GM21825 (cell line): ENCODE results near the gene EHD1.
"Not testable (repeated sequence)": the region's sequence is repeated elsewhere in the genome, so short reads cannot be mapped to it uniquely, and the experiment has no call there.

Experiments
- ATAC-seq: cut with Tn5 transposase; IDR thresholded peaks from one replicate; pipeline ENCODE4 v1.9.1; 2021; ENCODE audit warnings: mild to moderate bottlenecking, moderate library complexity; ENCODE audit not compliant: unreplicated experiment

Gene EHD1

GRCh38 chr11:64832467-64833197, 45.8 kb downstream of the EHD1 start:
- no peak for ATAC-seq

DNA sequence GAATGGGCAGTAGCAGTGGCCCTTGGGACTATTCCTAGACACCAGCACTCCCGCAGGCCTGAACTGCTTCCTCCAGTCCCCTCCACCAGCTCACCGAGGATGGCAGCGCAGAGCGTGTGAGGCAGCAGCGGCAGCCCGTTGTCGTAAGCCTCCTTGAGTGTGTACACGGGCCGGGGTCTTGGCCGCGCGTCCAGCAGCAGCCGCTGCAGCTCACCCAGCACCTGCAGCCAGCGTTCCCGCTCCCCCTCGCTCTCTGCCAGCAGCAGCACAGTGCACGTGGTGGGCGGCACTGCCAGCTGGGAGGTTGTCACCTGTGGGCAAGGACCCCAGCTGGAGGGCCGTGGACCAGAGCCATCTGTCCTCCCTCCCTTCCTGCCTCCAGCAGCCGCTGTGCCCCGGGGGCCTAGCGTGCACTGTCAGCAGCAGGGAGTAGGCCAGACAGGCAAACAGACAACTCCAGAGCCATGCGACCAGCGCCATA, 47.0 kb downstream of the EHD1 start:
- ATAC-seq = no peak

DNA sequence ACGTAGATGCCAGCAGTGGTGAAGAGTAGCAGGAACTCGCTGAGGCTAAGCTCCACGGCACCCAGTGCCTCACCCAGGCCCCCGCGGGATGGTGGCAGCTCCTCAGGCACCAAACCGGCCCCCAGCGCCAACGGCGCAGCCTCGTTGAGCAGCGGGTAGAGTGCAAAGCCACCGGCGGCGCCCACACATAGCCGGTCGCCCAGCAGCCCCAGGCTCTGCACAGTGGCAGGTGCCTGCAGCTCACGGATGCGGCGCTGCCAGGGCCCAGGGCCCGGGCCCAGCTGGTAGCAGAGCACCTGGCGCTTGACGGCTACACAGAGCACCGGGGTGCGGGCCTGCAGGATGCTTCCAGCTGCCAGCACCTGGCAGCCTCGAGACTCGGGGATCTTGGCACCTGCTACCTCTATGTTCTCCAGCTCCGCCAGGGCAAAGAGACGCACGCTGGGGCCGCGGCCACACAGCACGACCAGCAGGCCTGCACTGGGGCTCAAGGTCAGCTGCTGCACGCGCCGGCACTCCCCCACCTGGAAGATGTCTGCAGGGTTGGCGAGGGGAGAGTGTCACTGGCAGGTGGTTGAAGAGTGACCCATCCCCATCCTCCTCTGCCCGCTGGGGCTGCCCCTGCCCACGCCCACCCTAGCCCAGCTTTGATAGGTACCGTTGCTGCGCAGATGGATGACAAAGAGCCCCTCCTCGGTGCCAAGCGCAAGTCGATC, 48.7 kb downstream of the EHD1 start:
- no peak for ATAC-seq

DNA sequence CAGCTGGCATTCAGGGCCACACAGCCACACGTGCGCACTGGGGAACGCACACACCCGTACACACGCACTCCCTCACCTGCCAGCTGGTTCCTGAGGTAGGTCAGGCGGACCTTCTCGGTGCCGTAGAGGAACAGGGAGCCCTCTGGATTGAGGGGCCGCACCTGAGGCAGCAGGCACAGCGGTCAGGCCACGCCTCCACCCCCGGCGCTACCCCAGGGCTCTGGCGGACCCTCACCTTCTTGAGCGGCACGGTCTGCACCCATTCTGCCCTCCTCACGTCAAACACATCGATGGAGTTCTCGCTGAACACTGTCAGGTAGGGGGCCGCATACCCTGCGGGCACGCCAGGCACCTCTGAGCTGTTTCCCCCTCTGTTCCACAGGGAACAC, 51.0 kb downstream of the EHD1 start:
- no peak for ATAC-seq

DNA sequence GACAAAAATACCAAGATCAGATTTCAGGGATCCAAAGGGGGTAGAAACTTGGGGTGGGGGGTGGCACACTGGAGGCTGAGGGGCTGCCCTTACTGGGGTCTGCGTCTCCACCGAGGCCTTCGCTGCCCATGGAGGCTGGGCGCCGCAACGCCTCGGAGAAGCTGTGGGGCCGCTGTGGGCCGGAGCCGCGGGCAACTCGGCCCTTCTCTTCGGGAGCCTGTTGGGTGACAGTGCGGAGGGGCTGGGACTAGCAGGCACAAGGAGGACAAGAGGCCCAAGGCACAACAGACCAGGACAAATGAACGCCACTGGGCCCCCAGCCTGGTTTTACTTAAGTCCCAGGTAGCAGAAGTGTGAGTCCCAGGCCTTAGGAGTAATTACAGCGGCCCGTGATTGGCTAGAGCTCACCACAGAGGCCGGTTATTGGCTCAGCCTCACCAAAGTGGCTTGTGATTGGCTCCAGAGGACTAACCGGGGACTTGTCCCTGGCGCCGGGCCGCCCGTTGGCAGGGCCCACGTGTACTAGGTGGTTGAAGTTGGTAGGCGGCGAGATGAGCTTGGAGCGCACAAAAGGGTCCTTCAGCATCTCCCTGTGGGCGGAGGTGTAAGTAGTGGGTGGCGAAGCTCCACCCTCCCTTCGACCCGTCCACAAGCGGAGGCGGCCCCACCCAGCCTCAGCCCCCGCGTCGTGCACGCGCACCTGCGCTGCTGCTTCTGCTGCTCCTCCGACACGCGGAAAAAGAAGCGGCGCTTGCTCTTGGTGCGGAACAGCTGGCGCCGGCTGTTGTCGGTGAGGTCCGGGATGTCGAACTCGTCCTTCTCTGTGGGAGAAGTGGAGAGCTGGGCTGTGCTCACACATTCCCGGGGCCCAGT, 51.6 kb downstream of the EHD1 start:
- no peak for ATAC-seq

DNA sequence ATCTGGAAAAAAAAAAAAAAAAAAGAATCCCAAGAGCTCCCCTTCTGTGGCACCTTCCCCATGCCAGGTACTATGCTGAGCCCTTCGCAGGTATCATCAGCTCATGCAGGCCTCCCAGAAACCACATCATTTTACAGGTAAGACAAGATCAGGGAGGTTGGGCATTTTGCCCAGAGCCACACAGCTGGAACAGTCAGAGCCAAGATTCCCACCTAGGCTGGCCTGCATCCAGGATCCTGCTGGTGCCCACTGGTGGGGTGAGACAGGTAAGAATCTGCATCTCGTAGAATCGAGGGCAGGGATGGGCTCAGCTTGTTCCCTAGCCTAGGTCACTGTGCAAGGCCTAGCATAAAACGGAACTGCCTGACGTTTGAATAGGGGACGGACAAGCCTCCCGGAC, 52.4 kb downstream of the EHD1 start:
- ATAC-seq = no peak

- no peak for ATAC-seq
These were observed 54.8 kb downstream of the EHD1 start for GRCh38 chr11:64823568-64824119.

DNA sequence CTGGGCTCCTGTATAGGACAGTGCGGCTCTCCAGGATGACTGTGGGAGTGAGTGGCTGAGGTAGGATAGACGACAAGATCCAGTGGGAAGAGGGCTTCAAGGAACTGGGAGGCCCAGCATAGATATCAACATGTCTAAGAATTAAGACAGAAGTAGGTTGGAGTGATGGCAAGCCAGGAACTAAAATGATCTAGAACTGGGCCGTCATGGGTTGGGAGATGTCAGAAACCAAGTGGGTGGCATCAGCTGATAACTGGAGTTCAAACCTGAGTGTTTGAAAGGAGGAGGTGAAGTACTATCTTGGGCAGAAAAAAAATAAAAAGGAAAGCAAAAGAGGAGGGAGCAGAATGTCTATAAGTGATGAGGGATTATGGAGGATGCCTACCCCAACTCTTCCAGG, 60.9 kb downstream of the EHD1 start:
- no peak for ATAC-seq

DNA sequence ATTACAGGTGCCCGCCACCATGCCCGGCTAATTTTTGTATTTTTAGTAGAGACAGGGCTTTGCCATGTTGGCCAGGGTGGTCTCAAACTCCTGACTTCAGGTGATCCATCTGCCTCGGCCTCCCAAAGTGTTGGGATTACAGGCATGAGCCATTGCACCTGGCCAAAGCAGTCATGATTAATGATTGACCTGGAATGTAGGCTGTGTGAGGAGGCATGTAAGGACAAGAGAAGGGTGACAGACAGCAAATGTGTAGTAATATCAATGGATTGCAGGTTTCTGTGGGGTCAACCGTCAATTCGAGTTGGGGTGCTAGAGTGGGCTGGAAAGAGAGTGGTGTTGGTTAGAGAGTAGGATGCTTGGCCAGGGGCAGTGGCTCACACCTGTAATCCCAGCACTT, 63.0 kb downstream of the EHD1 start:
- ATAC-seq = not testable (repeated sequence)

GRCh38 chr11:64814712-64815187, 63.7 kb downstream of the EHD1 start:
- peak; percentile 56 for ATAC-seq

DNA sequence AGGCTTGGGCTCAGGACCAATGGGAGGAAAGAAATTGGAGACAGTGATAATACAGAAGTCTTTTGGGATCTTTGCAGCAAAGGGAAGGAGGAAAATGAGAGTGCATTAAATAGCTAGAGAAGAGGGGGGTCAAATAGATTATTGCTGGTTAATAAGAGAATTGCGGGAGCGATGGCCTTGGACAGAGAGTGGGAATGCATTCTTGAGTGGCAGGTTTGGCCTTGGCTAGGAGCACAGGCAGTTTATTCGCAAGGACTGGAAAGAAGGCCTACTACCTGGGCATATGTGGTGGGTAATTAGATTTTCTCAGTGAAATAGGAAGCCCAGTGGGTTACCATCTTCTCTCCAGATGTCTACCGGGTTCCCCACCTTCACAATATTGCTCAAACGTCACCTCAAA, 64.6 kb downstream of the EHD1 start:
- no peak for ATAC-seq

DNA sequence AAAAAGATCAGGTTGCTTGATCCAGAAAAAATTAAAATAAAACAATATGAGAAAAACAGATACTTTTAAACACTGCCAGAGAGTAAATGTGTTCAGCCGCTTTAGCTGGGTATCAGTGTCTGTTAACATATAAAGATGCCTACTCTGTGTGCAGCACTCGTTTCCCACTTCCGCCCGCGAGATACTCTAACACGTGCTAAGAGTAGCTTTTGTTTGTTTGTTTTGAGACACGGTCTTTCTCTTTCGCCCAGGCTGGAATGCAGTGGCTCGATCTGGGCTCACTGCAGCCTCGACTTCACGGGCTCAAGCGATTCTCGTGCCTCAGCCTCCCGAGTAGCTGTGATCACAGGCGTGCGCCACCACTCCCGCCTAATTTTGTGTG, 67.5 kb downstream of the EHD1 start:
- ATAC-seq = no peak

DNA sequence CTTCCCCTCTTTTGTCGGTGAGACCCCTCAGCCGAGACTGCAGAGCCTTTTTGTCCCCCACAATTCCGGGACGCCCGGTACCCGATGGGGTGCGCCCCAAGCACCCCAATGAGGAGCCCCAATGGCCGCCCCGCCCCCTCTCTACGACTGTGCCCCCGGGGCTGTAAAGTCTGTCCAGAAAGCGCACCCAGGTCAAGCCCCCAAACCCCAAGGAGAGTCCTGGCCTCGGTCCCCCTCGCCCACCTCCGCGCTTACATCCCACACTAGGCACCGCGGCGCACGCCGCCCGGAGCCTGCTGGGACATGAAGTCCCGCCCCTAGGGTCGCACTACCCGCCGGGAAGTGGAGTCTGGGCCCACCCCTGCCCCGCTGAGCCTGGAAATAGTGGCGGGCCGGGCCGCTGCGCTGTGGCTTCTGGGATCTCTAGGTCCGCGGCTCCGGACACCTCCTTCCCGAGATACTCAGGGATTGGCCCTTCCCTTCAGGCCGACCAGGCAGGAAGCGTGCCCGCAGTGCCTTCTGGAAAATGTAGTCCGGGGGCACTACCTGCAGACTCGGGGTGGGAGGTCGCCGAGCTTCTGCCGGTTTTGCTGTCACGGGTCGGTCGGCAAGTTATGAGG, 68.0 kb downstream of the EHD1 start, which contains the start of gene MEN1:
Gene MEN1, minus strand, starts transcription at position 281 of the 620 bp plus-strand sequence. CDS start 442 bp downstream, outside the sequence.
- peak; percentile 47 for ATAC-seq

DNA sequence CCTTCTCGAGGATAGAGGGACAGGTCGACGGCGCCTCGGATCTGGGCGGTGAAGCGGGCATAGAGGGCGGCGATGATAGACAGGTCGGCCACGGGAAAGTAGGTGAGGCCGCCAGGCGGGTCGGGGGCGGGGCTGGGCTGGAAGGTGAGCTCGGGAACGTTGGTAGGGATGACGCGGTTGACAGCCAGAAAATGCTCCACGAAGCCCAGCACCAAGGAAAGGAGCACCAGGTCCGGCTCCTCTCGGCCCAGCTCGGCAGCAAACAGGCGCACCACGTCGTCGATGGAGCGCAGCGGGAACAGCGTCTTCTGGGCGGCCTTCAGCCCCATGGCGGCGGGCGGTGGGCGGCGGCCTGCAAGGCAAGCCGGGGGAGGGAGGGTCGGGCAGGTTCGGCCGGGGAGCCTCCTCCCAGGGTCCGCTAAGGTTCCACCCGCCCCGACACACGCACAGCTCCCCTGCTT, 68.6 kb downstream of the EHD1 start:
- no peak for ATAC-seq

DNA sequence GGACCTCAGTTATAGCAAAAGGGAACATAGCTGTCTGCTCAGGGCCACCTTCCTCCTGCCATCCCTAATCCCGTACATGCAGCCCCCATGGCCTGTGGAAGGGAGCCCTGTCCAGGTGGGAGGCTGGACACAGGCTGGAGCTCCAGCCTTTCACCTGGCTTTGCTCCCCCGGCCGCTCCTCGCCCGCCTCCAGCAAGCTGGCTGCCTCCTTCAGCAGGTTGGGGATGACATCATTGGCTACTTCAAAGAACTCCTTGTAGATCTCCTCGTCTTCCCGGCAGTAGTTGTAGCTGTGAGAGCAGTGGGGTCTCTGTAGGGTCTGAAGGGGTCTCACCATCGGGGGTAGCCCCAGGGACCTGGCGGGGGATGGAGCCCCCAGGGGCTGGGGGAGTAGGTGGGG, 72.9 kb downstream of the EHD1 start:
- ATAC-seq = no peak

- no peak for ATAC-seq
These were observed 73.8 kb downstream of the EHD1 start for GRCh38 chr11:64804346-64805210.

DNA sequence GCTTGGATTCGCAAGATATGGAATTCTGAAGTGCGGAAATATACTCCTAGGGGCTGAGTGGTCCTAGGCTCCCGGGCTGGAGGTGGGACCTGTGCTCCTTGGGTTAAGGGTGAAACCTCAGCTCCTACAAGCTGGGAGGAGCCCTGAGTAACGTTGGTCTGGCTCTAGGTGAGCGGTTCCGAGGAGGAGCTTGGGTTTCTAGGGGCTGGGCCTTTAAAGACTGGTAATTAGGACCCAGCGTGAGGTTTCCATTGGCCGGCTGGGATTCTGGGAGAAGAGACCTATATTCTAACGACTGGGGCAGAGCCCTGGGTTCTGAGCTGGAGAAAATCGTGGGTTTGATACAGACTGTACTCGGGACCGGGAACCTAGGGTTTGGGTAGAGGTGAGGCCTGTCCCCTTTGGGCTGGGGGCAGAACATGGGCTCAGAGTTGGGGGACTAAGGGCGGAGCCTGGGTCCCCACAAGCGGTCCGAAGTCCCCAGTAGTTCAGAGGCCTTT, 74.5 kb downstream of the EHD1 start:
- no peak for ATAC-seq

DNA sequence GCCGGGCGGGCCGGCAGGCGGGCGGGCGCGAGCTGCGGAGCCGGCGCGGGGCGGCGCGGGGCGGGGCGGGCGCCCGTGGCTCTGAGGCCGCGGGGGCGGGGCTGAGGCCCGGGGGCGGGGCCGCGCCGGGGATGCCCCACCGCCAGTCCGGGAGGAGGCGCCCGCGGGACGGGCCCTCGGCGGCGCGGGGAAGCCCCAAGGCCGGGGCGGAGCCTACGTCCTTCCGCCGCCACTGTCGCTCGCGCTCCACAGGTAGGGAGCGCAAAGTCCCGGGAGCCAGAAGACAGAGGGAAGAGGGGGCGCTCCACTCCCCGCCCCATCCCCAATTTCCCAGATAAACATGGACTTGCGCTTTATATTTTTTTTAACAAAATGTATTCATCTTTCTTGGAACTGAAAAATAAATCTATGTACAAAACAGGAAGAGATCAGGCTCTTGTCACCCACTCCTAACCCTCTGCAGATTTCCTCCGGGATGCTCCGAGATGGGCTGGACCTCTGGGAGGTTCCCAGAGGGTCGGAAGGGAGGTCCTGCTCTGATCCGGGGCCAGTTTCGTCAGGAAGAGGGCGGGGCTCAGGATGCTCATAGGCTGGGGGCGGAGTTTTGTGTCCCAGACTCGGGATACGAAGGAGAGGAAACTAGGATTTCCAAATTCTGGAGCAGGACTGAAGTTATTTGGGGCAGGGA, 75.1 kb downstream of the EHD1 start, which contains the start of gene MAP4K2:
Gene MAP4K2, minus strand, starts transcription at position 57 of the 688 bp plus-strand sequence. CDS start 65 bp downstream, outside the sequence.
- ATAC-seq = peak; percentile 42
